HG03159 (cell line): ENCODE measurements around the gene TMEM171.

Experiments used
- ATAC-seq: cut with Tn5 transposase; IDR thresholded peaks from one replicate; pipeline ENCODE4 v1.9.1; 2021; ENCODE audit warnings: mild to moderate bottlenecking, moderate library complexity; ENCODE audit not compliant: unreplicated experiment

Gene TMEM171

GRCh38 chr5:73119451-73120157 is 771 bp upstream of the TMEM171 start:
- no peak for ATAC-seq

GRCh38 chr5:73121119-73121463 is 716 bp downstream of the TMEM171 start:
- no peak for ATAC-seq

- ATAC-seq, result no peak
These were observed 2.8 kb downstream of the TMEM171 start for GRCh38 chr5:73122875-73123810.

- ATAC-seq, result no peak
These were observed 4.9 kb downstream of the TMEM171 start for GRCh38 chr5:73125289-73125688.

- no peak for ATAC-seq
These were observed 6.0 kb downstream of the TMEM171 start for GRCh38 chr5:73126381-73126780.

DNA sequence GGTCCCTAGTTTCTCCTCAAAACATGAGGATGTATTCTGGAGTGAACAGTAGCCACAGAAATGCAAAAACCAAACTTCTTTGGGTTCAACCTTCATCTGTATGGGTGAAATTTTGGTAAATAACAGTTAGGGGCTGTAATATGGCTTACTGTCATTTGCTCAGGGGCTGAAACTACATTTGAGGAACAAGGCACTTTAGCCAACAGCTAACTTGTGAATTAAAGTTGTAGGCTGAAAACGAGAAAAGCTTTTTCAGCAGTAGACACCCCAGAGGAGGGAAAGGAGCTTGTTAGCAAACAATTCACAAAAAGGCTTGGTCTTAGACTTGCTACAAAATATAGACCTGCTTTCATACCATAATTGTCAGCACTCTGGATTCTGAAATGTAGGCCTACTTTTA is 6.6 kb downstream of the TMEM171 start:
- ATAC-seq, result no peak

DNA sequence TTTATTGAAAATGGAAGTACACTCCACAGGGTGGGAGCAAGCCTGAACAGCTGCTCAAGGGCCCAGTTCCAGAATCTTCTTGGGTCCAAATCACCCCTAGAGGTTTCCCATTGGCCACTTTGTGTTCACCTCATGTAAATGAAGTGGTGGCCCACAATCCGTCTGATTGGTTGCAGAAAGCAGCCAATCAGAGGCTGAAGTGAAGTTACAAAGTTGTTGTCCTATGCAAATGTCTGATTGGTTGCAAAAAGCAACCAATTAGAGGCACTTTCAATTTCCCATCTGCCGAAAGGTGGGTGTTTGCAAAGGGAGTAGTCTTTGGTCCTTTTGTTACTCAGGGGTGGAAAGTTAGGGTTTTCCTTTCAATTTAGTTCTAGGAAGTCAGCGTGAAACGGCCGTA is 8.8 kb downstream of the TMEM171 start:
- ATAC-seq, result no peak

DNA sequence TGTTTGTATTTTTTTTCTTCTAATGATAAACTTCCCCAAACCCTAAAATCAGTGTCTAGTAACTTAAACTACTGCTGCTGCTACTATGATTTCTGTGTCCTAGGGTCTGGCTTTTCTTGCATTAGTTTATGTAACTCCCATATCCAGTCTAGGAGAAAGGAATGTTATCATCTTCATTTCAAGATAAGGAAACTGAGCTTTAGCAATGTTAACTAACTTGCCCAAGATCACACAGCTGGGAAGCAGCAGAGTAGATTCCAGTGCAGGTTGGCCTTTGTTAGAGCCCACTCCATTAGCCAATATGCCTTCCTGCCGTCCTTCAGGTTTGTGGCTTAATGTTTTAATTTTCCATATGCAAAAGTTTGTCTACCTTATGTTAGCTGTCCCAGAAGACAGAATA is 10.4 kb downstream of the TMEM171 start:
- ATAC-seq, result no peak

DNA sequence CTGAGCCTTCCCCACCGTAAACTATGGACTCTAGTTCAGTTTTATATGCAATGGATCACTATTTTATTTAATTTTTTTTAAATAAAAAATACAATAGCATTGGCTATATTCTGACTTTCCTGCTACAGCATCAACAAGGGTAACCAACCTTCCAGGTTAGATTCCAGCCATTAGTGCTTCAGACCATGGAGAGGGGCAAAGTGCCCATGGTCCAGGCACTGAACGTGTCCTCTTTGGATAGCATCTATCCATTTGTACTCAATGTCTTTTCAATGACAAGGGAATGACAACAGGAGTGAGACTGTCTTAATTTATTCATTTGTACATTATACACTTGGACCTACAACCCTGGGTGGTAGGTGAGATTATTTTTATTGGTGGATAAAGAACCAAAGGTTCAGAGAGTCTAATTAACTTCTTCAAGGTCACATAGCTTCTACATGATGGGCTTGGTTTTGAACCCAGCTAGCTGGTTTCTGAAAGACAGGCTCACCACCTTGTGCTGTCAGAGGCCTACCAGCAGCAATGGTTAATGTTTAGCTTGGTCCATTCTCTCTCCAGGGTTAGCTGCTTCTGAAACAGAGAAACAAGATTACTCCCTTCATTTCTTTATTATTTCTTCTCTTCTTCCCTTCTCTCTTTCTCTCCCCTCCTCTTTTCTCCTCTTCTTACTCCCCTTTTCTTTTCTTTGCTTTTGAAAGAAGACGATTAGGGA is 11.5 kb downstream of the TMEM171 start:
- no peak for ATAC-seq

DNA sequence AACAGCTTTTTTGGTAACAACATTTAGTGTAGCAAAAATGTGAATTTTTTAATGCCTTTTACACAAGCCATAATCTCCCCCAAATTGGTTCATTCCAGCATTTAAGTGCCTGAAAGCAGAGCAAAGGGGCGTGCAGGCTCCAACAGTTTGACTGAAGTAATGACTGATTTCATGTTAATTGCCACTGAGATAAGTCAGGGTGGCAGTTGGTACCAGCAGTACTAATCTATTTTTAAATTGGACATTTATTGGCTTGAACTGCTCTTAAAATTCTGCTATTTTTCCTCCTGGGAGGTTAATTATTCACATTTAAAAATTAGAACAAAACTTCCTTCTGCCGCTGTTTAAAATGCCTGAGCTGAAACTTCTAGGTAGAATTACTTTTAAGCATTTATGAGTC is 12.4 kb downstream of the TMEM171 start:
- ATAC-seq, result no peak

GRCh38 chr5:73135021-73135420 is 14.6 kb downstream of the TMEM171 start:
- no peak for ATAC-seq

- no peak for ATAC-seq
These were observed 15.2 kb downstream of the TMEM171 start for GRCh38 chr5:73135429-73136054.

DNA sequence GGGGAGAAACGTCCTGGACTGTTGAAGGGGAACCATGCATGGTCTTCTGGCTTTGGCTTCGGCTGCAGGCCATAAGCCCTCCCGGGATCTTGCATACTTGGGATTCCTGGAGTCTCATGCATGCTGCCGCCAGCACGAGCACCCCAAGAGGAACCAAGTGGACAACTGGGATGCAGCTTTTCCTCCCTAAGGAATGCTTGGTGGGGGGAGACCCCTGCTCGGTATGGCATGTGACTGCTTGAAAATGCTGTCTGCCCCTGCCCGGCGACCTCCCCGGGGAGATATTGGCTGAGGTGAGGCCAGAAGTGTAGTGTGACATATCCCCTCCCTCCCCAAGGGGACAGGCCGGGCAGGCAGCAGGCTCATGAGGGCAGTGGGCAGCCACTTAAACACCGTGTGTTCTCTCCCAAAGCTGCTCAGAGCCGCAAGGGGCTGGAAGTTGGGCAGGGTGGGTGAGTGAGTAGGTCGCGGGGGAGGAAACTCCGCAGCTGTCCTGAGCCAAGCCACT is 15.7 kb downstream of the TMEM171 start:
- no peak for ATAC-seq

GRCh38 chr5:73137563-73138530 is 17.5 kb downstream of the TMEM171 start:
- no peak for ATAC-seq

DNA sequence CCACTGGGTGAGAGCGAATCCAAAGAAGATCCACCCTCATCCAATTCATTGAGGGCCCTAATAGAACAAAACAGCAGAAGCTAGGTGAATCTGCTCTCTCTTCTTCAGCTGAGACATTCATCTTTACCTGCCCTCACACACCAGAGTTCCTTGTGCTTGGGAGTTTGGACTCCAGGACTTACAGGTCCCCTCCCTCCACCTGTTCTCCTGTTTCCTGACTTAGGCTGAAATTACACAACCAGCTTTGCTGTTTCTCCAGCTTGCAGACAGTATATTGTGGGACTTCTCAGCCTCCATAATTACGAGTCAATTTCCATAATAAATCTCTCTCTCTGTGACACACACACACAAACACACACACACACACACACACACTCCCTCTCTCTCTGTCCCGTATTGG is 19.1 kb downstream of the TMEM171 start:
- no peak for ATAC-seq

GRCh38 chr5:73140801-73141200 is 20.4 kb downstream of the TMEM171 start:
- no peak for ATAC-seq

DNA sequence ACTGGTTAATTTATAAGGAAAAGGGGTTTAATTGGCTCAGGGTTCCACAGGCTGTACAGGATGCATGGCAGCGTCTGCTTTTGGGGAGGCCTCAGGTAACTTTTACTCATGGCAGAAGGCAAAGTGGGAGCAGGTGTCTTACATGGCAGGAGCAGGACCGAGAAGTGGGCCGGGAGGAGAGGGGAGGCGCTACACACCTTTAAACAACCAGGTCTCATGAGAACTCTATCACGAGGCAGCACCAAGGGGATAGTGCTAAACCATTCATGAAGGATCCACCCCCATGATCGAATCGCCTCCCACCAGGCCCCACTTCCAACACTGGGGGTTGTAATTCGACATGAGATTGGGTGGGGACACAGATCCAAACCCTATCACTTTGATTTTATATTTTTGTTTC is 21.7 kb downstream of the TMEM171 start:
- no peak for ATAC-seq

DNA sequence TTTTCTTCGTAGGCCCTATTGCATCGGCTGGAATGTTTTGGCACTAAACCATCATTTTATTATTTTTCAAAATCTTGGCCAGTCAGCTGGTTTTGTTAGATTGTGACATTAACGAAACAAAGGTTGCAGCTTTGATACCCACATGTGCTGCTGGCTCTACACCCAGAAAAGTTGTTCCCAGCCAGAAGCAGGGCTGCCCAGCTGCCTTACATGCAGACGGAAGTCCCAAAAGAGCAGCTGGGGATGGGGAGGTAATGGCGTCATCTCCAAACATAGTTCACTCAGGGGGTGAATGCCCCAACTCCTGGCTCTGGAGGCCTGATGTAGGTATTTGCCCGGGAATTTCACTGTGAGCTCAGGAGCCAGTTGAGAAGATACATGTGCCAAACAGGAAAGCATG is 23.3 kb downstream of the TMEM171 start:
- ATAC-seq, result no peak

DNA sequence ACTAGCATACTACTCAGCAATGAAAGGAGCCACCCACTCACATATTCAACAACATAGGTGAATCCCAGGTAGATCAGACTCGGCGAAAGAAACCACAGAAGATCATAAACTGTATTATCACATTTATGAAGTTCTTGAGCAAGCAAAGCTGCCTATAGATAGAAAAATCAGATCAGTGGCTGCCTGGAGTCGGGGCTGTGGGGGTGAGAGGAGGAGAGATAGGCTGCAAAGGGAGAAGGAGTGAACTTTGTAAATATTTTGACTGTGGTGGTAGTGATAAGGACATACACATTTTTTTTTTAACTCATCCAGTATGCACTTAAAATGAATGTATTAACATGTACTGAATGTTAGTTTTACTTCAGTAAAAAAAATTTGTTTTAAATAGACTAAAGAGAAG is 29.2 kb downstream of the TMEM171 start:
- ATAC-seq, result no peak

GRCh38 chr5:73150876-73151275 is 30.5 kb downstream of the TMEM171 start:
- no peak for ATAC-seq
